Panc1 (cell line): Measurements from ENCODE around the gene PNKD. TPM values are rescaled to one million over a fixed set of nuclear protein-coding genes. Genes with fewer than 3 reads are reported as not detected.

Experiments used
- ATAC-seq: fragments of 200-7000 bp; cut with Tn5 transposase; 2 replicates; pipeline ENCODE4 v1.9.1; 2020; ENCODE audit warnings: mild to moderate bottlenecking, moderate library complexity
- BruUV-seq: library from RNA; stranded (reverse); fragments of 400-500 nt; replicated peaks from 2 replicates; lab custom pipeline; 2021; lab: Mats Ljungman, UMichigan
- CTCF ChIA-PET: fragments of 300-600 bp; sonication (Branson Sonifier 250); formaldehyde crosslinking; loops from one replicate; lab custom pipeline; 2022; ENCODE audit warnings: antibody characterized with exemption; lab: Charles Lee
- POLR2A ChIA-PET: fragments of 300-600 bp; sonication (Branson Sonifier 250); formaldehyde crosslinking; loops from one replicate; lab custom pipeline; 2022; ENCODE audit warnings: antibody characterized with exemption; lab: Charles Lee
- DNase-seq: peaks from one replicate; pipeline ENCODE4 v3.0.0-alpha.2; 2010; ENCODE audit warnings: low read depth, low spot score
- H3K27ac ChIP-seq: 2 replicates; pipeline ENCODE4 v1.5.1; 2011; ENCODE audit warnings: mild to moderate bottlenecking, low read length, inconsistent platforms
- H3K27me3 ChIP-seq: fragments of 200-500 bp; sonication (Bioruptor generic); 2 replicates; pipeline ENCODE4 v1.6.0; 2014; ENCODE audit warnings: low read length, inconsistent platforms; ENCODE audit not compliant: control insufficient read depth, insufficient read depth
- H3K36me3 ChIP-seq: fragments of 200-500 bp; sonication (Bioruptor generic); 2 replicates; pipeline ENCODE4 v1.5.1; 2014; ENCODE audit warnings: inconsistent platforms, mild to moderate bottlenecking, low read length, moderate library complexity; ENCODE audit not compliant: control insufficient read depth, insufficient read depth
- H3K4me1 ChIP-seq: 2 replicates; pipeline ENCODE4 v1.5.1; 2011; ENCODE audit warnings: inconsistent platforms, mild to moderate bottlenecking, low read length, moderate library complexity; ENCODE audit not compliant: control insufficient read depth, insufficient read depth
- H3K4me3 ChIP-seq, 2 experiments: 2 replicates each; pipeline ENCODE4 v1.5.1; 2011 to 2012; ENCODE audit warnings: low read depth in 2 of 2, low read length in 2 of 2, mild to moderate bottlenecking in 2 of 2, inconsistent platforms in 1 of 2, moderate library complexity in 1 of 2
- H3K9me3 ChIP-seq: fragments of 200-500 bp; sonication (Bioruptor generic); 2 replicates; pipeline ENCODE4 v1.5.1; 2014; ENCODE audit warnings: low read depth, mild to moderate bottlenecking, inconsistent platforms, low read length, moderate library complexity; ENCODE audit not compliant: control insufficient read depth, insufficient read depth
- POLR2AphosphoS5 ChIP-seq: IDR thresholded peaks from 2 replicates; pipeline ENCODE4 v1.6.1; 2012; ENCODE audit warnings: mild to moderate bottlenecking, low read depth, low read length, moderate library complexity
- REST ChIP-seq, 2 experiments: IDR thresholded peaks; 2 replicates each; pipeline ENCODE4 v1.6.1; 2011 to 2012; ENCODE audit warnings: low read depth in 2 of 2, control low read depth in 1 of 2, low read length in 1 of 2, mild to moderate bottlenecking in 1 of 2, moderate library complexity in 1 of 2; ENCODE audit not compliant: insufficient read depth in 1 of 2
- SIN3A ChIP-seq: IDR thresholded peaks from 2 replicates; pipeline ENCODE4 v1.6.1; 2012; ENCODE audit warnings: low read depth, mild to moderate bottlenecking, low read length, moderate library complexity, borderline replicate concordance; ENCODE audit not compliant: insufficient read depth
- TCF7L2 ChIP-seq: IDR thresholded peaks from 2 replicates; pipeline ENCODE4 v1.6.1; 2011; ENCODE audit warnings: mild to moderate bottlenecking, low read depth, low read length, inconsistent platforms
- in situ Hi-C: cut with HindIII; loops from 2 replicates; pipeline ENCODE4 v1.10.0; 2016; ENCODE audit warnings: low sequenced_read_pairs, low pct_unique_long_range_greater_than_20kb
- intact Hi-C: fragments of 100-400 bp; cut with micrococcal nuclease; formaldehyde crosslinking; loops from one replicate; pipeline ENCODE4 v1.10.0; 2022; ENCODE audit not compliant: unreplicated experiment
- total RNA-seq: library from RNA; stranded (reverse); gene quantifications from one replicate; pipeline ENCODE4 v1.2.1, GENCODE V29; 2021; ENCODE audit not compliant: unreplicated experiment
- TF ChIP-seq, protein P1 (sequence below): fragments of 450-650 bp; IDR thresholded peaks from 2 replicates; pipeline ENCODE4 v1.5.1; 2017; ENCODE audit warnings: mild to moderate bottlenecking

PNKD gene
- total RNA-seq, 1 experiment from 2014 or later: 49.0 TPM

- no TSS peak for BruUV-seq
- ChIA-PET POLR2A (no interaction called here), CTCF (no interaction called here)
- no peaks in the 10 kb centered on the region for H3K27me3 ChIP-seq
- H3K4me1 ChIP-seq: no peaks in the 10 kb centered on the region
- H3K36me3 ChIP-seq: no peaks in the 10 kb centered on the region
- TF ChIP-seq TCF7L2: no peak
- TF ChIP-seq POLR2AphosphoS5: no peak
- TF ChIP-seq, protein P1, sequence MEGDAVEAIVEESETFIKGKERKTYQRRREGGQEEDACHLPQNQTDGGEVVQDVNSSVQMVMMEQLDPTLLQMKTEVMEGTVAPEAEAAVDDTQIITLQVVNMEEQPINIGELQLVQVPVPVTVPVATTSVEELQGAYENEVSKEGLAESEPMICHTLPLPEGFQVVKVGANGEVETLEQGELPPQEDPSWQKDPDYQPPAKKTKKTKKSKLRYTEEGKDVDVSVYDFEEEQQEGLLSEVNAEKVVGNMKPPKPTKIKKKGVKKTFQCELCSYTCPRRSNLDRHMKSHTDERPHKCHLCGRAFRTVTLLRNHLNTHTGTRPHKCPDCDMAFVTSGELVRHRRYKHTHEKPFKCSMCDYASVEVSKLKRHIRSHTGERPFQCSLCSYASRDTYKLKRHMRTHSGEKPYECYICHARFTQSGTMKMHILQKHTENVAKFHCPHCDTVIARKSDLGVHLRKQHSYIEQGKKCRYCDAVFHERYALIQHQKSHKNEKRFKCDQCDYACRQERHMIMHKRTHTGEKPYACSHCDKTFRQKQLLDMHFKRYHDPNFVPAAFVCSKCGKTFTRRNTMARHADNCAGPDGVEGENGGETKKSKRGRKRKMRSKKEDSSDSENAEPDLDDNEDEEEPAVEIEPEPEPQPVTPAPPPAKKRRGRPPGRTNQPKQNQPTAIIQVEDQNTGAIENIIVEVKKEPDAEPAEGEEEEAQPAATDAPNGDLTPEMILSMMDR: no peak
- TF ChIP-seq REST (IDR thresholded peaks at IDR 0.05; ENCODE audit: insufficient read depth in 1 of 2, low read depth in 2 of 2, low read length in 1 of 2): no peak
- TF ChIP-seq SIN3A: no peak
- H3K27ac ChIP-seq: no peak overlapping the region
- ATAC-seq: peak; percentile 39; the same call in 1 of the 2 replicates
- intact Hi-C loops: no loop called here
- in situ Hi-C loops: no loop called here
- no peak for DNase-seq
- H3K9me3 ChIP-seq: no peaks in the 10 kb centered on the region
- H3K4me3 ChIP-seq: no peak overlapping the region
These were observed 104.9 kb downstream of the PNKD start for GRCh38 chr2:218375212-218375611.

GRCh38 chr2:218378053-218378452 lies 107.7 kb downstream of the PNKD start:
- Histone ChIP-seq H3K27me3 (no peaks in the 10 kb centered on the region), H3K27ac (no peak overlapping the region), H3K9me3 (no peaks in the 10 kb centered on the region), H3K4me1 (no peaks in the 10 kb centered on the region), H3K36me3 (no peaks in the 10 kb centered on the region), H3K4me3 (no peak overlapping the region)
- ATAC-seq: no peak
- in situ Hi-C loops: no loop called here
- BruUV-seq: no TSS peak
- no peak for TF ChIP-seq REST (IDR thresholded peaks at IDR 0.05; ENCODE audit: insufficient read depth in 1 of 2, low read depth in 2 of 2, low read length in 1 of 2)
- no peak for TF ChIP-seq TCF7L2
- TF ChIP-seq, protein P1: no peak
- TF ChIP-seq POLR2AphosphoS5: no peak
- TF ChIP-seq SIN3A: no peak
- ChIA-PET POLR2A (no interaction called here), CTCF (no interaction called here)
- DNase-seq: no peak
- intact Hi-C loops: no loop called here
